A673 (cell line): ENCODE measurements around the gene ADARB2.

ENCODE experiments used
- CTCF ChIP-seq: fragments of 300-800, 200-600 bp; sonication (generic); conservative IDR thresholded peaks from 2 replicates; pipeline ENCODE4 v1.5.1; 2017; ENCODE audit warnings: low read depth, mild to moderate bottlenecking, antibody characterized with exemption, low read length, moderate library complexity, mixed read lengths
- EZH2 ChIP-seq: fragments of 200-600 bp; sonication (generic); IDR thresholded peaks from 2 replicates; pipeline ENCODE4 v1.6.1; 2017; ENCODE audit warnings: borderline replicate concordance, low read depth, mild to moderate bottlenecking, mixed read lengths, antibody characterized with exemption, low read length; ENCODE audit not compliant: poor library complexity, severe bottlenecking

- TF ChIP-seq CTCF, result no peak
- no peak for TF ChIP-seq EZH2
Observed at GRCh38 chr10:1159131-1160061, 577.9 kb downstream of the ADARB2 start.
